ENCODE measurements around the gene PCP4.

PCP4 gene

GRCh38 chr21:39825250-39825649 is 42.0 kb upstream of the PCP4 start:
- H3K79me2 ChIP-seq (ENCODE audit: insufficient read depth, low read length): no peaks in the 10 kb centered on the region
- H3K4me2 ChIP-seq (ENCODE audit: low read depth, low read length, poor library complexity, severe bottlenecking): no peak overlapping the region
- H3F3A ChIP-seq (ENCODE audit: low read depth): no peaks in the 10 kb centered on the region
- no peaks in the 10 kb centered on the region for H3K4me1 ChIP-seq (ENCODE audit: insufficient read depth, low read length, poor library complexity, severe bottlenecking)
- TF ChIP-seq CTCF (conservative IDR thresholded peaks at IDR 0.05; ENCODE audit: low read length): no peak
- TF ChIP-seq EZH2phosphoT487 (IDR thresholded peaks at IDR 0.05; ENCODE audit: borderline replicate concordance): no peak
- no peak overlapping the region for H3K9ac ChIP-seq (ENCODE audit: low read depth, low read length, poor library complexity, severe bottlenecking)
- no peaks in the 10 kb centered on the region for H3K27me3 ChIP-seq (ENCODE audit: insufficient read depth, low read length, poor library complexity, severe bottlenecking)
- no peak overlapping the region for H3K4me3 ChIP-seq (ENCODE audit: low read length, poor library complexity, severe bottlenecking)
- H2AFZ ChIP-seq (ENCODE audit: low read length): no peak overlapping the region
- no peaks in the 10 kb centered on the region for H3K9me2 ChIP-seq (replicated peaks; ENCODE audit: low read depth, low read length)
- H3K36me3 ChIP-seq (ENCODE audit: insufficient read depth, low read length): no peaks in the 10 kb centered on the region
- no peaks in the 10 kb centered on the region for H4K20me1 ChIP-seq (ENCODE audit: insufficient read depth, low read length, poor library complexity, severe bottlenecking)
- H3K9me3 ChIP-seq (ENCODE audit: insufficient read depth, low read depth, low read length): no peaks in the 10 kb centered on the region

GRCh38 chr21:39834543-39834942 is 32.7 kb upstream of the PCP4 start:
- no peaks in the 10 kb centered on the region for H3K36me3 ChIP-seq (ENCODE audit: insufficient read depth, low read length)
- H3K9me2 ChIP-seq (replicated peaks; ENCODE audit: low read depth, low read length): no peaks in the 10 kb centered on the region
- no peaks in the 10 kb centered on the region for H4K20me1 ChIP-seq (ENCODE audit: insufficient read depth, low read length, poor library complexity, severe bottlenecking)
- no peaks in the 10 kb centered on the region for H3K79me2 ChIP-seq (ENCODE audit: insufficient read depth, low read length)
- H3K4me2 ChIP-seq (ENCODE audit: low read depth, low read length, poor library complexity, severe bottlenecking): no peak overlapping the region
- H3K4me1 ChIP-seq (ENCODE audit: insufficient read depth, low read length, poor library complexity, severe bottlenecking): no peaks in the 10 kb centered on the region
- no peaks in the 10 kb centered on the region for H3F3A ChIP-seq (ENCODE audit: low read depth)
- no peak overlapping the region for H2AFZ ChIP-seq (ENCODE audit: low read length)
- TF ChIP-seq EZH2phosphoT487 (IDR thresholded peaks at IDR 0.05; ENCODE audit: borderline replicate concordance): no peak
- no peak for TF ChIP-seq CTCF (conservative IDR thresholded peaks at IDR 0.05; ENCODE audit: low read length)
- no peak overlapping the region for H3K9ac ChIP-seq (ENCODE audit: low read depth, low read length, poor library complexity, severe bottlenecking)
- peaks cover 4% of the 10 kb centered on the region; the same call in 1 of the 2 replicates for H3K9me3 ChIP-seq (ENCODE audit: insufficient read depth, low read depth, low read length)
- no peak overlapping the region for H3K4me3 ChIP-seq (ENCODE audit: low read length, poor library complexity, severe bottlenecking)
- no peaks in the 10 kb centered on the region for H3K27me3 ChIP-seq (ENCODE audit: insufficient read depth, low read length, poor library complexity, severe bottlenecking)

GRCh38 chr21:39837861-39838359 is 29.3 kb upstream of the PCP4 start:
- Histone ChIP-seq H2AFZ (ENCODE audit: low read length) (no peak overlapping the region), H3K9me2 (replicated peaks; ENCODE audit: low read depth, low read length) (no peaks in the 10 kb centered on the region), H3K36me3 (ENCODE audit: insufficient read depth, low read length) (no peaks in the 10 kb centered on the region), H3K4me2 (ENCODE audit: low read depth, low read length, poor library complexity, severe bottlenecking) (no peak overlapping the region), H3K79me2 (ENCODE audit: insufficient read depth, low read length) (no peaks in the 10 kb centered on the region), H3K9me3 (ENCODE audit: insufficient read depth, low read depth, low read length) (peaks cover 4% of the 10 kb centered on the region; the same call in 1 of the 2 replicates), H3K4me1 (ENCODE audit: insufficient read depth, low read length, poor library complexity, severe bottlenecking) (no peaks in the 10 kb centered on the region), H3F3A (ENCODE audit: low read depth) (no peaks in the 10 kb centered on the region), H3K27me3 (ENCODE audit: insufficient read depth, low read length, poor library complexity, severe bottlenecking) (no peaks in the 10 kb centered on the region), H3K4me3 (ENCODE audit: low read length, poor library complexity, severe bottlenecking) (no peak overlapping the region), H4K20me1 (ENCODE audit: insufficient read depth, low read length, poor library complexity, severe bottlenecking) (no peaks in the 10 kb centered on the region), H3K9ac (ENCODE audit: low read depth, low read length, poor library complexity, severe bottlenecking) (no peak overlapping the region)
- no peak for TF ChIP-seq EZH2phosphoT487 (IDR thresholded peaks at IDR 0.05; ENCODE audit: borderline replicate concordance)
- no peak for TF ChIP-seq CTCF (conservative IDR thresholded peaks at IDR 0.05; ENCODE audit: low read length)

Data from Loucy (cell line).